Activated B cell treated with CpG ODN at 0.5 μM for 24 hours (primary cell): ENCODE results near the gene ATP6V1G1. TPM values are rescaled to one million over a fixed set of nuclear protein-coding genes. Genes with fewer than 3 reads are reported as not detected.
"Not testable (repeated sequence)": the region's sequence is repeated elsewhere in the genome, so short reads cannot be mapped to it uniquely, and the experiment has no call there.

Experiments used
- ATAC-seq: fragments of 200-7000 bp; cut with Tn5 transposase; one replicate; pipeline ENCODE4 v1.10.0; 2021; ENCODE audit warnings: low read depth, mild to moderate bottlenecking, moderate library complexity
- CTCF ChIA-PET: fragments of 350-600 bp; sonication (Branson Sonifier 250); formaldehyde crosslinking; loops from one replicate; lab custom pipeline; 2021; ENCODE audit warnings: antibody characterized with exemption; lab: Charles Lee
- POLR2A ChIA-PET: fragments of 350-600 bp; sonication (Branson Sonifier 250); formaldehyde crosslinking; loops from one replicate; lab custom pipeline; 2021; ENCODE audit warnings: antibody characterized with exemption; lab: Charles Lee
- DNase-seq: peaks from one replicate; pipeline ENCODE4 v3.0.0; 2022
- H3K27ac Mint-ChIP-seq: one replicate; pipeline ENCODE4 v1.8.0; 2020; ENCODE audit warnings: mixed read lengths
- H3K27me3 Mint-ChIP-seq: one replicate; pipeline ENCODE4 v1.8.0; 2021; ENCODE audit warnings: mixed read lengths
- H3K36me3 Mint-ChIP-seq: one replicate; pipeline ENCODE4 v1.8.0; 2021; ENCODE audit warnings: low read depth, mixed read lengths
- H3K4me1 Mint-ChIP-seq: one replicate; pipeline ENCODE4 v1.8.0; 2021; ENCODE audit warnings: mixed read lengths
- H3K4me3 Mint-ChIP-seq: one replicate; pipeline ENCODE4 v1.8.0; 2020; ENCODE audit warnings: mild to moderate bottlenecking, mixed read lengths
- H3K9me3 Mint-ChIP-seq: one replicate; pipeline ENCODE4 v1.8.0; 2020; ENCODE audit warnings: mixed read lengths
- intact Hi-C: fragments of 100-400 bp; cut with micrococcal nuclease; formaldehyde crosslinking; loops from one replicate; pipeline ENCODE4 v1.15.1; 2024
- total RNA-seq: library from RNA; stranded (reverse); gene quantifications from 2 replicates; pipeline ENCODE4 v1.2.3, GENCODE V29; 2022
- TF ChIP-seq, protein P1 (sequence below): fragments of 200-600 bp; IDR thresholded peaks from one replicate; pipeline ENCODE4 v1.8.0; 2022; ENCODE audit warnings: antibody characterized with exemption, mild to moderate bottlenecking

ATP6V1G1 gene
- total RNA-seq, 1 donor from 2014 or later = 68.4 TPM

GRCh38 chr9:114601787-114602186, 14.2 kb downstream of the ATP6V1G1 start:
- CTCF ChIA-PET, H3K4me3 Mint-ChIP-seq, ATAC-seq, DNase-seq, intact Hi-C loops, H3K27me3 Mint-ChIP-seq, H3K9me3 Mint-ChIP-seq, POLR2A ChIA-PET: not testable (repeated sequence)
- peak overlapping the region; percentile 31 for H3K27ac Mint-ChIP-seq
- H3K4me1 Mint-ChIP-seq = peaks cover 32% of the 10 kb centered on the region
- peaks cover 54% of the 10 kb centered on the region for H3K36me3 Mint-ChIP-seq

DNA sequence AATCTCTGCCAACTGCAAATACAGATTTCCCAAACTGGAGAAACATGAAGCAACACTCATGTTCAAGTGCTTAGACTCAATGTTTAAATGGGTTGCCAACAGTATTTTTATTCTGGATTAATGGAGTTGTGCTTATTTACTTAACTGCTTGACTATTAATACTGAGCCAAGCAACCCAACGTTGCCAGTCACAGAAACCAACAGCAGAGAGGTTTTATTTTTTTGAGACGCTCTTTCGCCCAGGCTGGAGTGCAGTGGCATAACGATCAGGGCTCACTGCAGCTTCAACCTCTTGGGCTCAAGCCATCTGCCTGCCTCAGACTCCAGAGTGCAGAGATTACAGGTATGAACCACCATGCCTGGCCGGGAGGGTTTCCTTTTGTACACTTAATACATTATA, 15.1 kb downstream of the ATP6V1G1 start:
- no peak overlapping the region for H3K4me3 Mint-ChIP-seq
- ATAC-seq = no peak
- POLR2A ChIA-PET = interaction anchor here (1.3 to 12.7 kb wide), 2 partner anchors 10 kb away, joined by 6 to 161 read pairs; partner anchors contain the start of gene ATP6V1G1
- H3K36me3 Mint-ChIP-seq = peaks cover 47% of the 10 kb centered on the region
- CTCF ChIA-PET = interaction anchor here (1.0 kb wide), 2 partner anchors 9 to 10 kb away, joined by 3 to 4 read pairs; no protein-coding TSS in a partner anchor
- no peak for DNase-seq
- peak overlapping the region; percentile 30 for H3K27ac Mint-ChIP-seq
- H3K9me3 Mint-ChIP-seq = peaks cover 8% of the 10 kb centered on the region
- intact Hi-C loops = no loop called here
- H3K4me1 Mint-ChIP-seq = peaks cover 41% of the 10 kb centered on the region
- TF ChIP-seq, protein P1, sequence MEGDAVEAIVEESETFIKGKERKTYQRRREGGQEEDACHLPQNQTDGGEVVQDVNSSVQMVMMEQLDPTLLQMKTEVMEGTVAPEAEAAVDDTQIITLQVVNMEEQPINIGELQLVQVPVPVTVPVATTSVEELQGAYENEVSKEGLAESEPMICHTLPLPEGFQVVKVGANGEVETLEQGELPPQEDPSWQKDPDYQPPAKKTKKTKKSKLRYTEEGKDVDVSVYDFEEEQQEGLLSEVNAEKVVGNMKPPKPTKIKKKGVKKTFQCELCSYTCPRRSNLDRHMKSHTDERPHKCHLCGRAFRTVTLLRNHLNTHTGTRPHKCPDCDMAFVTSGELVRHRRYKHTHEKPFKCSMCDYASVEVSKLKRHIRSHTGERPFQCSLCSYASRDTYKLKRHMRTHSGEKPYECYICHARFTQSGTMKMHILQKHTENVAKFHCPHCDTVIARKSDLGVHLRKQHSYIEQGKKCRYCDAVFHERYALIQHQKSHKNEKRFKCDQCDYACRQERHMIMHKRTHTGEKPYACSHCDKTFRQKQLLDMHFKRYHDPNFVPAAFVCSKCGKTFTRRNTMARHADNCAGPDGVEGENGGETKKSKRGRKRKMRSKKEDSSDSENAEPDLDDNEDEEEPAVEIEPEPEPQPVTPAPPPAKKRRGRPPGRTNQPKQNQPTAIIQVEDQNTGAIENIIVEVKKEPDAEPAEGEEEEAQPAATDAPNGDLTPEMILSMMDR = no peak
- no peaks in the 10 kb centered on the region for H3K27me3 Mint-ChIP-seq

DNA sequence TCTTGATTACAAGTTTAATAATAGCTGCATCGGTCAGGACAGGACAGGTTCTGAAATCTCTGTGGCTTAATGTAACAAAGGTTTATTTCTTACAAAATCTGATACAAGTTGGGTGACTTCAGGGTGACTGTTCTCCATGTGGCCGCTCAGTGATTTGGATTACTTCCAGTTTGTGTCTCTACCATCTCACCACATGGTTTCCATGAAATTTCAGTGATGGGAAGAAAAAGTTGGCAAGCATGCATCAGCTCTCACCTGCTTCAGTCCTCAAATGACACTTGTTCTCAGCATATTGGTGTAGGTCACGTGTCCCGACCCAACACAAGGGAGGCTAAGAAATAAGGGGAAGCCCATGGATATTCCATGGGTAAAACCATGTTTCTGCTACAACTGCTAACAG, 15.7 kb downstream of the ATP6V1G1 start:
- ATAC-seq = no peak
- no peaks in the 10 kb centered on the region for H3K27me3 Mint-ChIP-seq
- DNase-seq = no peak
- peaks cover 46% of the 10 kb centered on the region for H3K4me1 Mint-ChIP-seq
- CTCF ChIA-PET = interaction anchor here (1.0 kb wide), 2 partner anchors 10 to 11 kb away, joined by 3 to 4 read pairs; no protein-coding TSS in a partner anchor
- peaks cover 42% of the 10 kb centered on the region for H3K36me3 Mint-ChIP-seq
- intact Hi-C loops = no loop called here
- H3K4me3 Mint-ChIP-seq = no peak overlapping the region
- TF ChIP-seq, protein P1 = no peak
- H3K9me3 Mint-ChIP-seq = peaks cover 8% of the 10 kb centered on the region
- POLR2A ChIA-PET = interaction anchor here (0.7 to 12.7 kb wide), 3 partner anchors 9 to 236 kb away, joined by 4 to 161 read pairs (median 6); partner anchors contain the start of gene ATP6V1G1
- peak overlapping the region; percentile 46 for H3K27ac Mint-ChIP-seq

DNA sequence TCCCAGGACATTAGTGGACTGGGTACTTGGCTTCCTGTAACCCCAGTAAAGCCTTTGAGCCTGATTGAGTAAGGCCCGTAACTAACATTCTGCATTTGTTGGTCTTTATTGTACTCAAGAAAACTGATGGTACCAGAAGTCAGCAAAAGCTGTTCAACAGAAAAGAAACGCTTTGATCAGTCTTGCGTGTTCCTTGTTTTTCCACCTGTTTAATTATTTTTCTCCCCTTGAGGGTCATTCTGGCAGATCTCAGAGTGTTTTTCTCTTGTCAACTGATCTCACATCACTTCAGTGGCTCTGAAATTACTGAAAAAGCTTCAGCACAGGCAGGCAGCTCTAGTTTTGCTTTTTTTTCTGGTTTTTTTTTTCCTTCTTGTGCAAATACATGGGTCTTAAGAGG, 17.4 kb downstream of the ATP6V1G1 start:
- CTCF ChIA-PET = interaction anchor here (1.4 to 1.9 kb wide), 2 partner anchors 13 to 48 kb away, joined by 3 to 8 read pairs; no protein-coding TSS in a partner anchor
- H3K9me3 Mint-ChIP-seq = peaks cover 8% of the 10 kb centered on the region
- peaks cover 61% of the 10 kb centered on the region for H3K4me1 Mint-ChIP-seq
- intact Hi-C loops = loop anchor here (1.0 kb wide), 1 partner anchor 13 kb away; no protein-coding TSS in a partner anchor
- no peak for ATAC-seq
- POLR2A ChIA-PET = interaction anchor here (12.7 kb wide), 1 partner anchor 13 kb away, joined by 161 read pairs; the partner anchor contains the start of gene ATP6V1G1
- H3K27me3 Mint-ChIP-seq = no peaks in the 10 kb centered on the region
- peak overlapping the region; percentile 9 for H3K4me3 Mint-ChIP-seq
- TF ChIP-seq, protein P1 = no peak
- H3K27ac Mint-ChIP-seq = peak overlapping the region; percentile 63
- DNase-seq = no peak
- peaks cover 25% of the 10 kb centered on the region for H3K36me3 Mint-ChIP-seq

DNA sequence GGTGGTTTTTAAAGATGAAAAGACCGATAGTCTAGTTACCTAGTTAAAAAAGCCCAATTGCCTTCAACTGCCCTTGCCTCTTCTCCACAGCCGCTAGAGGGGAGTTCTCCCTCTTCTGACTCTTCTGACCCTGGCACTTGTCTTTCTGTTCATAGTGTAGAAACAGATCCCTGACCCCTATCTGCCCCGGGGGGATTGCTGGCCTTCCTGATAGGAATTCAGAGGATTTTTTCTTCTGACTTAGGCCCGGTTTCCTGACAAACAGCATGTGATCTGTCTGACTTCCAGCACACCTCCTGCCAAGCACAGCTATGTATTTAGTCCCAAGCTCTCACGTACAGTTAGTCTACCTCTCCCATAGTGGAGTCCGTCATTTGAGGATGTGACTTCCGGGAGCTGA, 18.5 kb downstream of the ATP6V1G1 start:
- TF ChIP-seq, protein P1 = no peak
- peaks cover 69% of the 10 kb centered on the region for H3K4me1 Mint-ChIP-seq
- no peak for ATAC-seq
- DNase-seq = no peak
- H3K27ac Mint-ChIP-seq = no peak overlapping the region
- no peaks in the 10 kb centered on the region for H3K27me3 Mint-ChIP-seq
- intact Hi-C loops = no loop called here
- peaks cover 14% of the 10 kb centered on the region for H3K36me3 Mint-ChIP-seq
- peaks cover 8% of the 10 kb centered on the region for H3K9me3 Mint-ChIP-seq
- H3K4me3 Mint-ChIP-seq = no peak overlapping the region
- ChIA-PET POLR2A (interaction anchor here (12.7 kb wide), 1 partner anchor 14 kb away, joined by 161 read pairs; the partner anchor contains the start of gene ATP6V1G1), CTCF (interaction anchor here (1.3 kb wide), 1 partner anchor 14 kb away, joined by 5 read pairs; no protein-coding TSS in a partner anchor)
